Ectodermal cell (in vitro differentiated cells): Measurements from ENCODE around the gene TBC1D1.

Experiments
- H3K27ac ChIP-seq: 2 replicates; pipeline ENCODE4 v1.7.0; 2013; ENCODE audit warnings: mild to moderate bottlenecking, low read depth, low read length; ENCODE audit not compliant: insufficient read depth, poor library complexity, severe bottlenecking
- H3K27me3 ChIP-seq: 2 replicates; pipeline ENCODE4 v1.7.0; 2013; ENCODE audit warnings: mild to moderate bottlenecking, low read length; ENCODE audit not compliant: insufficient read depth, control insufficient read depth, poor library complexity, severe bottlenecking
- H3K36me3 ChIP-seq: one replicate; pipeline ENCODE4 v1.7.0; 2013; ENCODE audit warnings: low read length; ENCODE audit not compliant: control insufficient read depth, insufficient read depth
- H3K4me1 ChIP-seq: one replicate; pipeline ENCODE4 v1.7.0; 2013; ENCODE audit warnings: low read length; ENCODE audit not compliant: control insufficient read depth, insufficient read depth
- H3K4me3 ChIP-seq: 2 replicates; pipeline ENCODE4 v1.7.0; 2013; ENCODE audit warnings: low read depth, low read length, control low read depth; ENCODE audit not compliant: insufficient read depth
- H3K9me3 ChIP-seq: 2 replicates; pipeline ENCODE4 v1.7.0; 2013; ENCODE audit warnings: mild to moderate bottlenecking, low read length, moderate library complexity; ENCODE audit not compliant: control insufficient read depth
- WGBS, 2 experiments: methylation state at CpG; one replicate each; pipeline ENCODE4 v1.1.7; 2013; ENCODE audit warnings: missing lambda C conversion rate in 2 of 2; 5-methylcytosine and 5-hydroxymethylcytosine counted together

TBC1D1 gene

GRCh38 chr4:38114386-38115150, 223.7 kb downstream of the TBC1D1 start:
- H3K27me3 ChIP-seq, result no peaks in the 10 kb centered on the region
- 42 to 45% methylated on average over 6 of the region's 6 CpGs for WGBS, 2 experiments
- H3K4me3 ChIP-seq, result no peak overlapping the region
- H3K27ac ChIP-seq, result peak overlapping the region; percentile 84
- no peaks in the 10 kb centered on the region for H3K9me3 ChIP-seq
- H3K4me1 ChIP-seq, result peaks cover 52% of the 10 kb centered on the region
- peaks cover 12% of the 10 kb centered on the region for H3K36me3 ChIP-seq

GRCh38 chr4:38115601-38116000, 224.7 kb downstream of the TBC1D1 start:
- WGBS, 2 experiments, result 95 to 100% methylated on average over 5 of the region's 5 CpGs
- Histone ChIP-seq H3K27me3 (no peaks in the 10 kb centered on the region), H3K4me3 (no peak overlapping the region), H3K9me3 (no peaks in the 10 kb centered on the region), H3K27ac (no peak overlapping the region), H3K36me3 (peaks cover 12% of the 10 kb centered on the region), H3K4me1 (peaks cover 43% of the 10 kb centered on the region)

GRCh38 chr4:38117591-38117990, 226.7 kb downstream of the TBC1D1 start:
- Histone ChIP-seq H3K27me3 (no peaks in the 10 kb centered on the region), H3K27ac (no peak overlapping the region), H3K4me3 (no peak overlapping the region), H3K4me1 (peaks cover 40% of the 10 kb centered on the region), H3K36me3 (peaks cover 12% of the 10 kb centered on the region), H3K9me3 (no peaks in the 10 kb centered on the region)
- 96 to 97% methylated on average over 4 of the region's 4 CpGs for WGBS, 2 experiments

- no peaks in the 10 kb centered on the region for H3K9me3 ChIP-seq
- no peak overlapping the region for H3K27ac ChIP-seq
- peaks cover 30% of the 10 kb centered on the region for H3K4me1 ChIP-seq
- H3K27me3 ChIP-seq, result no peaks in the 10 kb centered on the region
- WGBS, 2 experiments, result 89 to 93% methylated on average over 7 of the region's 7 CpGs
- peaks cover 12% of the 10 kb centered on the region for H3K36me3 ChIP-seq
- H3K4me3 ChIP-seq, result no peak overlapping the region
Observed at GRCh38 chr4:38119668-38120385, 228.9 kb downstream of the TBC1D1 start.

- Histone ChIP-seq H3K36me3 (peaks cover 12% of the 10 kb centered on the region), H3K27ac (no peak overlapping the region), H3K9me3 (no peaks in the 10 kb centered on the region), H3K27me3 (no peaks in the 10 kb centered on the region), H3K4me3 (no peak overlapping the region), H3K4me1 (peaks cover 23% of the 10 kb centered on the region)
- WGBS, 2 experiments, result 94 to 96% methylated on average over 4 of the region's 4 CpGs
Observed at GRCh38 chr4:38120772-38121171, 229.9 kb downstream of the TBC1D1 start.

- H3K36me3 ChIP-seq, result peaks cover 12% of the 10 kb centered on the region
- H3K4me1 ChIP-seq, result peaks cover 16% of the 10 kb centered on the region
- H3K4me3 ChIP-seq, result no peak overlapping the region
- H3K27ac ChIP-seq, result no peak overlapping the region
- H3K9me3 ChIP-seq, result no peaks in the 10 kb centered on the region
- no peaks in the 10 kb centered on the region for H3K27me3 ChIP-seq
- 67 to 71% methylated on average over 6 of the region's 6 CpGs for WGBS, 2 experiments
Observed at GRCh38 chr4:38122060-38122459, 231.2 kb downstream of the TBC1D1 start.

- H3K4me3 ChIP-seq, result no peak overlapping the region
- peaks cover 22% of the 10 kb centered on the region for H3K4me1 ChIP-seq
- H3K36me3 ChIP-seq, result peaks cover 2% of the 10 kb centered on the region
- 62 to 63% methylated on average over 5 of the region's 5 CpGs for WGBS, 2 experiments
- no peaks in the 10 kb centered on the region for H3K9me3 ChIP-seq
- H3K27me3 ChIP-seq, result no peaks in the 10 kb centered on the region
- H3K27ac ChIP-seq, result no peak overlapping the region
Observed at GRCh38 chr4:38123555-38123954, 232.7 kb downstream of the TBC1D1 start.

GRCh38 chr4:38124961-38125360, 234.1 kb downstream of the TBC1D1 start:
- 96 to 97% methylated on average over 5 of the region's 5 CpGs for WGBS, 2 experiments
- Histone ChIP-seq H3K27ac (no peak overlapping the region), H3K4me1 (peaks cover 29% of the 10 kb centered on the region)

GRCh38 chr4:38125816-38126215, 234.9 kb downstream of the TBC1D1 start:
- no peak overlapping the region for H3K4me3 ChIP-seq
- no peaks in the 10 kb centered on the region for H3K27me3 ChIP-seq
- peaks cover 3% of the 10 kb centered on the region for H3K36me3 ChIP-seq
- peaks cover 36% of the 10 kb centered on the region for H3K4me1 ChIP-seq
- no peak overlapping the region for H3K27ac ChIP-seq
- H3K9me3 ChIP-seq, result no peaks in the 10 kb centered on the region
- WGBS, 2 experiments, result 99 to 100% methylated on average over 2 of the region's 2 CpGs

More at GRCh38 chr4:38124961-38125360, 234.1 kb downstream of the TBC1D1 start:
- H3K9me3 ChIP-seq, result no peaks in the 10 kb centered on the region
- peaks cover 3% of the 10 kb centered on the region for H3K36me3 ChIP-seq
- H3K4me3 ChIP-seq, result no peak overlapping the region
- no peaks in the 10 kb centered on the region for H3K27me3 ChIP-seq
